ENCODE data around the gene MEG3.

Gene MEG3

GRCh38 chr14:100832311-100832960, 6.5 kb downstream of the MEG3 start:
- no peak for DNase-seq (ENCODE audit: low read depth in 2 of 2)

- no peak for DNase-seq (ENCODE audit: low read depth in 2 of 2)
Observed at GRCh38 chr14:100834082-100834793, 8.3 kb downstream of the MEG3 start.

GRCh38 chr14:100834794-100835547, 9.1 kb downstream of the MEG3 start:
- no peak for DNase-seq (ENCODE audit: low read depth in 2 of 2)

GRCh38 chr14:100835548-100836310, 9.8 kb downstream of the MEG3 start:
- DNase-seq (ENCODE audit: low read depth in 2 of 2), result no peak

GRCh38 chr14:100836311-100836805, 10.4 kb downstream of the MEG3 start:
- no peak for DNase-seq (ENCODE audit: low read depth in 2 of 2)

- DNase-seq (ENCODE audit: low read depth in 2 of 2), result no peak
Observed at GRCh38 chr14:100836941-100837804, 11.3 kb downstream of the MEG3 start.

GRCh38 chr14:100837805-100838350, 12.0 kb downstream of the MEG3 start:
- no peak for DNase-seq (ENCODE audit: low read depth in 2 of 2)

GRCh38 chr14:100838493-100839314, 12.8 kb downstream of the MEG3 start:
- no peak for DNase-seq (ENCODE audit: low read depth in 2 of 2)

- no peak for DNase-seq (ENCODE audit: low read depth in 2 of 2)
Observed at GRCh38 chr14:100839315-100839585, 13.3 kb downstream of the MEG3 start.

GRCh38 chr14:100839681-100840111, 13.8 kb downstream of the MEG3 start:
- DNase-seq (ENCODE audit: low read depth in 2 of 2), result no peak

- no peak for DNase-seq (ENCODE audit: low read depth in 2 of 2)
Observed at GRCh38 chr14:100840286-100841065, 14.6 kb downstream of the MEG3 start.

GRCh38 chr14:100841066-100841760, 15.3 kb downstream of the MEG3 start:
- no peak for DNase-seq (ENCODE audit: low read depth in 2 of 2)

GRCh38 chr14:100841761-100842403, 16.0 kb downstream of the MEG3 start:
- DNase-seq (ENCODE audit: low read depth in 2 of 2), result no peak

- DNase-seq (ENCODE audit: low read depth in 2 of 2), result no peak
Observed at GRCh38 chr14:100842799-100843198, 16.9 kb downstream of the MEG3 start.

GRCh38 chr14:100844082-100844408, 18.1 kb downstream of the MEG3 start:
- DNase-seq (ENCODE audit: low read depth in 2 of 2), result no peak

- DNase-seq (ENCODE audit: low read depth in 2 of 2), result no peak
Observed at GRCh38 chr14:100844421-100844820, 18.5 kb downstream of the MEG3 start.

GRCh38 chr14:100844846-100845245, 18.9 kb downstream of the MEG3 start:
- no peak for DNase-seq (ENCODE audit: low read depth in 2 of 2)

- DNase-seq (ENCODE audit: low read depth in 2 of 2), result no peak
Observed at GRCh38 chr14:100845341-100845740, 19.4 kb downstream of the MEG3 start.

Measured in activated CD8-positive, alpha-beta memory T cell treated with anti-CD3 and anti-CD28 coated beads for 4 hours (primary cell).